GM06990 (cell line): ENCODE data around the gene NKD1.
A peak's percentile ranks its signal among the peaks of the same experiment; 100 is the strongest.

Experiments used
- DNase-seq: peaks from one replicate; pipeline ENCODE4 v3.0.0-alpha.2; 2011; ENCODE audit not compliant: insufficient read length; ENCODE audit errors: extremely low read depth
- H3K27me3 ChIP-seq: replicated peaks from 2 replicates; pipeline ENCODE4 v1.6.0; 2011; ENCODE audit warnings: low read length; ENCODE audit not compliant: control insufficient read depth, insufficient read depth
- H3K36me3 ChIP-seq: 2 replicates; pipeline ENCODE4 v1.5.1; 2011; ENCODE audit warnings: low read length; ENCODE audit not compliant: control insufficient read depth, insufficient read depth
- H3K4me3 ChIP-seq: replicated peaks from 2 replicates; pipeline ENCODE4 v1.5.1; 2011; ENCODE audit warnings: low read depth, mild to moderate bottlenecking, control low read depth, low read length
- TF ChIP-seq, protein P1 (sequence below): IDR thresholded peaks from 2 replicates; pipeline ENCODE4 v1.5.1; 2011; ENCODE audit warnings: low read length, control low read depth, mild to moderate bottlenecking, inconsistent platforms; ENCODE audit not compliant: insufficient read depth, poor library complexity, severe bottlenecking

NKD1 gene

DNA sequence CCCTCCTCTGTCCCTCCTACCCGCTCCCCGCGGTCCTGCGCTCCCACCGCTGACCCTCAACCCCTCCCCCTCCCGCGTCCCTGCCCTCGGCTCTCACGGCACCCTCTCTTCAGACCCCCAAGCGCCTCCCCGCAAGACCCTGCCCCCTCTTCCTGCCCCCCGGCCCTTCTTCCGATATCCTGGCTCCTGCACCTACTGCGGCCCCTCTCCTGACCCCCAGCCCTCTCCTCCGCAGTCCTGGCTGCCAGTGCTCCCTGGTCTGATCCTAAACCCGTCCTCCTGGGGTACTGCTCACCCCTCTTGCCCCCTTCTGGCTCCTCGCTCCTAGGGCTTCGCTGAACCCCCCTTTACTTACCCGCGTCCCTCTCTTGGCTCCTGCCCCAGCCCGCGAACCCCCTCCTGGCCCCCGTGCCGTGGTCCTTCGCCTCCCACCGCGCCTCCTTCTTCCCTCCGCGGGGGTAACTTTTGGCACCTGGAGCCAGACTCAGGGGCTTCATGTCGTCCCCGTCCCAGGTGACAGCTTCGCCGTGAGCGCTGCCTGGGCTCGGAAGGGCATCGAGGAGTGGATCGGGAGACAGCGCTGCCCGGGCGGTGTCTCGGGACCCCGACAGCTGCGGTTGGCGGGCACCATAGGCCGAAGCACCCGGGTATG is 839 bp downstream of the NKD1 start:
- H3K27me3 ChIP-seq, result peaks cover 4% of the 10 kb centered on the region; the same call in 1 of the 2 replicates
- TF ChIP-seq, protein P1, sequence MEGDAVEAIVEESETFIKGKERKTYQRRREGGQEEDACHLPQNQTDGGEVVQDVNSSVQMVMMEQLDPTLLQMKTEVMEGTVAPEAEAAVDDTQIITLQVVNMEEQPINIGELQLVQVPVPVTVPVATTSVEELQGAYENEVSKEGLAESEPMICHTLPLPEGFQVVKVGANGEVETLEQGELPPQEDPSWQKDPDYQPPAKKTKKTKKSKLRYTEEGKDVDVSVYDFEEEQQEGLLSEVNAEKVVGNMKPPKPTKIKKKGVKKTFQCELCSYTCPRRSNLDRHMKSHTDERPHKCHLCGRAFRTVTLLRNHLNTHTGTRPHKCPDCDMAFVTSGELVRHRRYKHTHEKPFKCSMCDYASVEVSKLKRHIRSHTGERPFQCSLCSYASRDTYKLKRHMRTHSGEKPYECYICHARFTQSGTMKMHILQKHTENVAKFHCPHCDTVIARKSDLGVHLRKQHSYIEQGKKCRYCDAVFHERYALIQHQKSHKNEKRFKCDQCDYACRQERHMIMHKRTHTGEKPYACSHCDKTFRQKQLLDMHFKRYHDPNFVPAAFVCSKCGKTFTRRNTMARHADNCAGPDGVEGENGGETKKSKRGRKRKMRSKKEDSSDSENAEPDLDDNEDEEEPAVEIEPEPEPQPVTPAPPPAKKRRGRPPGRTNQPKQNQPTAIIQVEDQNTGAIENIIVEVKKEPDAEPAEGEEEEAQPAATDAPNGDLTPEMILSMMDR, result no peak
- H3K4me3 ChIP-seq, result peak overlapping the region; percentile 50
- no peak for DNase-seq
- H3K36me3 ChIP-seq, result no peaks in the 10 kb centered on the region

DNA sequence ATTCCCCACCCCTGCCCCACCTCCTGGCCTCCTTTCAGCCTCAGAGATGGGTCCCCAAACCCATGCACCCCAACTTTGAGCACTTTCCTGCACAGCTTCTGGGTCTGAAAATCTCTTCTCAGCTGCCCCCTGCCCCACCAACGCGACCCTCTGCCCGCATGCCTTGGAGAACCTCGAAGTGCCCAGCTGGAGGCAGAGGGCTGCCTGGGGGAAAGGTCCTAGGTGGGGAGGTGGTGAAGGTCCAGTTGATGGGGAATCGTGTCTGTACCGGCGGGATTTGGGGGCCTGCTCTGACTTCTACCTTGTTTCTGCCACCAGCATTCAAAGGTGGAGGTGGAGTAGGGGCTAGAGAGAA is 1.3 kb downstream of the NKD1 start:
- Histone ChIP-seq H3K36me3 (no peaks in the 10 kb centered on the region), H3K4me3 (no peak overlapping the region), H3K27me3 (peaks cover 4% of the 10 kb centered on the region; the same call in 1 of the 2 replicates)
- DNase-seq, result no peak
- TF ChIP-seq, protein P1, result no peak

DNA sequence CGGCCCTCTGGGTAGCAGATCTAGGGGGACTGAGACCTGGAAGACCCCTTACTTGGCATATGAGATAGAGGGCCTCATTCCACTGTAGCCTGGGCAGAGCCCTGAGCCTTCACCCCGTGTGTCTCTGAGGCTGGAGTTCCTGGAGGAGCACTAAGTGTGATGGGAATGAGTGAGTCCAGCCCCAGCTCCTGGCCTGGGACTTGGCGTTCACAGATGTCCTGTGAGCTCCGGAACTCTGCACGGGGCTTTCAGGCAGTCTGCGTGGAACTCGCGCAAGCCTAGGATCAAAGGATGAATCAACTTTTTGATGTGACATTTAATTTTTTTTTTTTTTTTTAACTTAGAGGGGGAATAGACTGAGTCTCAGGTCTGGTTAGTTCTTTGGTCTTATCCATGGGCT is 1.8 kb downstream of the NKD1 start:
- no peaks in the 10 kb centered on the region for H3K36me3 ChIP-seq
- TF ChIP-seq, protein P1, result no peak
- peaks cover 4% of the 10 kb centered on the region; the same call in 1 of the 2 replicates for H3K27me3 ChIP-seq
- no peak for DNase-seq
- H3K4me3 ChIP-seq, result no peak overlapping the region

DNA sequence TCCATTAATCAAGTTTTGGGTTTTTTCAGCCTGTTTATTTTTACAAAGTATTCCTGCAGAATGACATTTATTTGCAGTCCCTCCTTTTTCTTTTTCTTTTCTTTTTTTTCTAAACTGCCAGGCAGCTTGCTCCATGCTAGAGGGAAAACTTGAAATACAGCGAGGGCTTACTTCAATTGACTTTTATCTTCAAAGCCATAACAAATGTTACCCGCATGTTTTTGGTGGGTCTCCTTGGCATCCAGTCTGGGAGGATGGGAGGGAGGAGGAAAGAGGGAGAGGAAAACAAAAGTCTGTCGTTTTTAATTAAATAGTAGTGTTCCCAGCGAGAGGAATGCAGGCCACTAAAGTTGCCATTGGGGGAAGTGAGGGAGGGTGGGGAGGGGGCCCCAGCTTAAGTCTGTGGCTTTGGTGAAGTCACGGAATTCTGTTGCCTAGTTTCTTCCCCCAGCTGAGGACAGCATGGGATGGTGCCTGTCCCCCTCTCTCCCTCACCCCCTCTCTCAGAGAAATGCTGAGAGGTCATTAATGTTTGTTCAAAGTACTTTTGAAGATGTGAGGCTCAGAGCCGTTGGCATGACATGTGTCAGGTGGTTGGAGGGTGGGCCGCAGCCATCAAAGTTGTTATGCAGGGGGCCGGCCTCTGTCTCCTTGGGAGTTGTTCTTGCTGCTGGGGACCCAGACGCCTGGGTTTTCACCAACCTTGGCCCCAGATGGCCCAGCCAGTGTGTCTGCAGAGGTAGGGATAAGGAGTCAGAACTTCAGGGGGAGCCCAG is 2.9 kb downstream of the NKD1 start:
- TF ChIP-seq, protein P1, result no peak
- Histone ChIP-seq H3K27me3 (peaks cover 4% of the 10 kb centered on the region; the same call in 1 of the 2 replicates), H3K4me3 (no peak overlapping the region), H3K36me3 (no peaks in the 10 kb centered on the region)
- no peak for DNase-seq

DNA sequence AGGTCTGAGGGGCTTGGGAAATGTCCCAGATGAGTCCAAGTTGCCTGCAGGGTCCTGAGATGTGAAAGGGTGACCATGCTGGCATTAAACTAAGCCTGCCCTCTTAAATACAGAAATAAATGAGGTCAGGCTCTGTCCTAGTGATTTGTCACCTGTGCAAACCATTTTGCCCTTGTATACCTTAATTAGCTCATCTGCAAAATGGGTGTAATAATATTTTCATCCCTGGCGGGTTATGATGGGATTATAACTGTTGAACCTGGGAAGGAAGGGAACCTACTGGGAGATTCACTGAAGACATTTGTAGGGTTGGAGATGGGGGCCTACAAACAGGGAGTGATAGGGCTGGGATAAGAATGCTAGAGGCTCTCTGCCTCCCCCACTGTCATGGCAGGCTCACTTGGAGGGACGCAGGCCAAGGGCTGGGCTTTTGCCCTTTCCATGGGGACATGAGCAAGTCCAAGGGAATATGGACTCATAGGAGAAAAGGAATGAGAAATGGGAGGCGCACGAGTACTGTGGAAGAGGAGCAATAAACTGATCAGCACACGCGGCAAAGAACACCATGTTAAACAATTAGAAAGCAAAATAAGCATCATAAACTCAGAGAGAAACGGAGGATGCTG is 4.4 kb downstream of the NKD1 start:
- TF ChIP-seq, protein P1, result no peak
- DNase-seq, result no peak
- Histone ChIP-seq H3K27me3 (peaks cover 4% of the 10 kb centered on the region; the same call in 1 of the 2 replicates), H3K4me3 (no peak overlapping the region), H3K36me3 (no peaks in the 10 kb centered on the region)
